ENCODE results near the gene FHDC1. TPM values are rescaled to one million over a fixed set of nuclear protein-coding genes. Genes with fewer than 3 reads are reported as not detected.

The FHDC1 gene
- total and polyA plus RNA-seq, 12 donors = 0.08 to 0.43 (median 0.19) TPM

- Histone ChIP-seq H3K4me3 (no peak overlapping the region), H3K27ac (no peak overlapping the region), H3K4me1 (peaks cover 0 to 2% (median 0%) of the 10 kb centered on the region in 9 donors), H3K36me3 (no peaks in the 10 kb centered on the region), H3K27me3 (peaks cover 0 to 18% (median 0%) of the 10 kb centered on the region in 7 donors), H3K9me3 (no peaks in the 10 kb centered on the region)
- DNase-seq (no peak), ATAC-seq (peak in 1 of 8 donors; percentile 22)
- no peak for TF ChIP-seq CTCF (IDR thresholded peaks at IDR 0.05)
- WGBS, 2 donors = 65 to 73% methylated on average over 6 of the region's 6 CpGs
- intact Hi-C loops (cut with DNase I) = no loop called here
These were observed 68.1 kb downstream of the FHDC1 start for GRCh38 chr4:153004081-153004850.

GRCh38 chr4:153005899-153006381 lies 69.8 kb downstream of the FHDC1 start:
- Histone ChIP-seq H3K27ac (no peak overlapping the region), H3K27me3 (peaks cover 0 to 17% (median 0%) of the 10 kb centered on the region in 7 donors), H3K36me3 (no peaks in the 10 kb centered on the region), H3K4me1 (peaks cover 0 to 2% (median 0%) of the 10 kb centered on the region in 9 donors), H3K9me3 (no peaks in the 10 kb centered on the region), H3K4me3 (no peak overlapping the region)
- ATAC-seq (peak in 5 of 8 donors; percentile 31 to 67 (median 49)), DNase-seq (no peak)
- TF ChIP-seq CTCF (IDR thresholded peaks at IDR 0.05) = no peak
- intact Hi-C loops (cut with DNase I) = no loop called here
- 60 to 64% methylated on average over 8 of the region's 8 CpGs for WGBS, 2 donors

GRCh38 chr4:153008578-153009199 lies 72.6 kb downstream of the FHDC1 start:
- peaks cover 0 to 2% (median 0%) of the 10 kb centered on the region in 9 donors for H3K4me1 ChIP-seq
- no peak for TF ChIP-seq CTCF (IDR thresholded peaks at IDR 0.05)
- no peak overlapping the region for H3K27ac ChIP-seq
- H3K36me3 ChIP-seq = no peaks in the 10 kb centered on the region
- ATAC-seq (no peak), DNase-seq (no peak)
- peaks cover 0 to 7% (median 0%) of the 10 kb centered on the region in 7 donors for H3K27me3 ChIP-seq
- no peaks in the 10 kb centered on the region for H3K9me3 ChIP-seq
- 88 to 90% methylated on average over 15 of the region's 15 CpGs for WGBS, 2 donors
- intact Hi-C loops (cut with DNase I) = no loop called here
- H3K4me3 ChIP-seq = no peak overlapping the region

GRCh38 chr4:153010146-153010545 lies 74.0 kb downstream of the FHDC1 start:
- Histone ChIP-seq H3K27ac (no peak overlapping the region), H3K4me3 (no peak overlapping the region), H3K4me1 (peaks cover 0 to 2% (median 0%) of the 10 kb centered on the region in 9 donors), H3K27me3 (no peaks in the 10 kb centered on the region), H3K9me3 (no peaks in the 10 kb centered on the region), H3K36me3 (no peaks in the 10 kb centered on the region)
- intact Hi-C loops (cut with DNase I) = no loop called here
- DNase-seq = no peak
- ATAC-seq = no peak
- WGBS, 2 donors = 77 to 85% methylated on average over 3 of the region's 3 CpGs
- no peak for TF ChIP-seq CTCF (IDR thresholded peaks at IDR 0.05)
